ENCODE results near the gene ERVH48-1.
"Not testable (repeated sequence)": the region's sequence is repeated elsewhere in the genome, so short reads cannot be mapped to it uniquely, and the experiment has no call there.

ERVH48-1 gene

GRCh38 chr21:42908484-42908883, 16.9 kb downstream of the ERVH48-1 start:
- DNase-seq (ENCODE audit: low read depth in 2 of 2, low spot score in 1 of 2) = not testable (repeated sequence)

GRCh38 chr21:42906233-42906632, 19.2 kb downstream of the ERVH48-1 start:
- DNase-seq (ENCODE audit: low read depth in 2 of 2, low spot score in 1 of 2) = no peak

DNA sequence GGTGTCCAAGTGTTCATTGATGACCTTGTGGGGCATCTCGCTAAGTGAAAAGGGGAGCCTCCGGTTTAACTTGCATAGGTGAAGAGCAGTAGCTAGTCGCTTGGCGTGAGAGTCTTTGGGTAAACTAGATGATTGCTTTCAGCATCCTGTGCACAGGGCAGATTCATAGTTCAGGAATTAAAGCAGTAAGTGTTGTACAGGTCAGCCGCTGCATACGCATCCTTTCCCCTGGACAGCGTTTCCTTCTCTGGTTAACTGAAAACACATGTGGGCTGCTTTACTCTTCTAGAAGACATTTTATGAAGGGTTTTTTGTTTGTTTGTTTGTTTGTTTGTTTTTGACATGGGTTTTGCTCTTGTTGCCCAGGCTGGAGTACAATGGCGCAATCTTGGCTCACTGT, 20.2 kb downstream of the ERVH48-1 start:
- no peak for DNase-seq (ENCODE audit: low read depth in 2 of 2, low spot score in 1 of 2)

- DNase-seq (ENCODE audit: low read depth in 2 of 2, low spot score in 1 of 2) = no peak
Measured at GRCh38 chr21:42903817-42904216, 21.6 kb downstream of the ERVH48-1 start.

DNA sequence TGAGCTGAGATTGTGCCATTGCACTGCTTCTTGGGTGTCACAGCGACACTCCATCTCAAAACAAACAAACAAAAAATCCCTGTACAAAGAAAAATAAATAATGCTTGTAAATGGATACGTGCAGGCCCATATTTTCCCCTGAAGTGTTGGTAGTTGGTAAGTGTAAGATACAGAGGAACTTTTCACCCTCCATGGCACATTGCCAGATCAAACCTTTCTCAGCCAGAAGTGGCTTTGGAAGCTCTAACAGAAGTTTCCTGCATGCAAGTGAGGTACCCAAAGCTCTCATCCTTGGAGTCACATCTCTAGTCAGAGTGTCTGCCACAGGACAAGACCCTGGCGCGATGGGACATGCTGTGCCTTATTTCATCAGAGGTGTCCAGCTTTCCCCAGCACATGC, 25.0 kb downstream of the ERVH48-1 start:
- no peak for DNase-seq (ENCODE audit: low read depth in 2 of 2, low spot score in 1 of 2)

- peak; percentile 100 for DNase-seq (ENCODE audit: low read depth in 2 of 2, low spot score in 1 of 2)
Measured at GRCh38 chr21:42892931-42893755, 32.3 kb downstream of the ERVH48-1 start, which contains the start of gene NDUFV3. Gene NDUFV3 (plus strand): TSS chr21:42893309. CDS start chr21:42893334, 25 bp downstream.

GRCh38 chr21:42892582-42892930, 32.9 kb downstream of the ERVH48-1 start:
- DNase-seq (ENCODE audit: low read depth in 2 of 2, low spot score in 1 of 2) = no peak

- DNase-seq (ENCODE audit: low read depth in 2 of 2, low spot score in 1 of 2) = no peak
Measured at GRCh38 chr21:42887326-42887725, 38.1 kb downstream of the ERVH48-1 start.

GRCh38 chr21:42883921-42884320, 41.5 kb downstream of the ERVH48-1 start:
- DNase-seq (ENCODE audit: low read depth in 2 of 2, low spot score in 1 of 2) = no peak

GRCh38 chr21:42880352-42880751, 45.1 kb downstream of the ERVH48-1 start:
- DNase-seq (ENCODE audit: low read depth in 2 of 2, low spot score in 1 of 2) = no peak

GRCh38 chr21:42878993-42879787, 46.2 kb downstream of the ERVH48-1 start, which contains the start of gene WDR4:
Gene WDR4 (minus strand): TSS chr21:42879539. CDS start chr21:42879495, 44 bp downstream.
- DNase-seq (ENCODE audit: low read depth in 2 of 2, low spot score in 1 of 2) = peak; percentile 98 to 99

- DNase-seq (ENCODE audit: low read depth in 2 of 2, low spot score in 1 of 2) = no peak
Measured at GRCh38 chr21:42878678-42878992, 46.8 kb downstream of the ERVH48-1 start.

DNA sequence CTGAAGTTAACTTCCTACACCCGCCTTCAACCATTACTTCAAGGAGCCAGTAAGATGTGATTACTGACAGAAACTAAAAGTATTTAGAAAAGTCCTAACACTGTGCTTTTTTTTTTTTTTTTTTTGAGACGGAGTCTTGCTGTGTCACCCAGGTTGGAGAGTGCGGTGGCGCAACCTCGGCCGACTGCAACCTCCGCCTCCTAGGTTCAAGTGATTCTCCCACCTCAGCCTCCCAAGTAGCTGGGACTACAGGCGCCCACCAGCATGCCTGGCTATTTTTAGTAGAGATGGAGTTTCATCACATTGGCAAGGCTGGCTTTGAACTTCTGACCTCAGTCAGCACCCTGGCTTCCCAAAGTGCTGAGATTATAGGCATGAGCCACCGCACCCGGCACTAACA, 49.6 kb downstream of the ERVH48-1 start:
- not testable (repeated sequence) for DNase-seq (ENCODE audit: low read depth in 2 of 2, low spot score in 1 of 2)

DNA sequence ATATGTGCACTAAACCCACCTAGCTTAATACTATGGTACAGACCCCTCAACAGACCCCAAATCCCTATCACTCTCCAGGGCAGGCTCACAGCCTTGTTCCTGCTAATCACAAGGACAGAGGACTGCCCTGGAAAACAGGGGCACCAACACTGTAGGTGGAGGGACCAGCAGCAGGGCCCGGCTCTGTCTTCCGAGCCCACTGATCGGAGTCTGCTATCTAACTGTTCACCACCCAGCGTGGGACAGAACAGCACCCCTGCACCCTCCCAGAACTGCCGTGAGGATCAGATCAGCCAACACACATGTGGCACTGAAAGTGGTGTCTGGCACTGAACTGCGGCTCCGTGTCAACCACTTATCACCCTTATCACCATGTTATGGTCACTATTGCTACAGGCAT, 52.3 kb downstream of the ERVH48-1 start:
- no peak for DNase-seq (ENCODE audit: low read depth in 2 of 2, low spot score in 1 of 2)

DNA sequence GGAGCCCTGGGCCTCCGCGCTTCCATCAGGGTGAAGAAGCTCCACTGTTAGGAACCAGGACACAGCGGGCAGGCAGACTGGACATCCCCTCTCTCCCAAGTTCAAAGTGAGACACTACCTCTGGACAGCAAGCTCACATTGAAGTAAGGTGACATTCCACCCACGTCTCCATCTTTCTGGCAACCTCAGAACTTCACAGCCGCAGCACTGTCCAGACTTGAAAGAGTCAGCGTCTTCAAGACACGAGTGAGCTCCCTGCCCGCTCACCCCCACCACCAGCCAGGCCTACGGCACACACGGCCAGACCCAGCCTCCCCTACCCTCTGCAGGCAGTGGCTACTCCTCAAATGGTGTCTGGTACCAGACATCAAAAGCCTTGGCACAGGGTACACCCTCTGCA, 57.2 kb downstream of the ERVH48-1 start:
- no peak for DNase-seq (ENCODE audit: low read depth in 2 of 2, low spot score in 1 of 2)

Data from stimulated activated CD8-positive, alpha-beta memory T cell treated with anti-CD3 and anti-CD28 coated beads, Interleukin-4, amount 100 ng/mL, for 1 hour (primary cell).